HepG2 (cell line): Measurements from ENCODE around the gene GPATCH2. TPM values are rescaled to one million over a fixed set of nuclear protein-coding genes. Genes with fewer than 3 reads are reported as not detected.

Experiments
- ATAC-seq: fragments of 200-7000 bp; cut with Tn5 transposase; 3 replicates; pipeline ENCODE4 v1.9.1; 2020; ENCODE audit warnings: mild to moderate bottlenecking, moderate library complexity
- BruUV-seq: library from RNA; stranded (reverse); fragments of 400-500 nt; replicated peaks from 2 replicates; lab custom pipeline; 2021; lab: Mats Ljungman, UMichigan
- CTCF ChIA-PET: fragments of 300-600 bp; formaldehyde crosslinking; extraction: SDS; loops from one replicate; lab custom pipeline; 2021; ENCODE audit warnings: low total read pairs, inconsistent platforms, low intra/inter-chr PET ratio; lab: Yijun Ruan, JAX
- POLR2A ChIA-PET: fragments of 350-600 bp; sonication (Branson Sonifier 250); formaldehyde crosslinking; loops from one replicate; lab custom pipeline; 2020; ENCODE audit warnings: antibody characterized with exemption, inconsistent platforms; lab: Yijun Ruan, JAX
- DNase-seq: peaks from one replicate; pipeline ENCODE4 v3.0.0-alpha.2; 2015; ENCODE audit warnings: low spot score
- FAIRE-seq: peaks from 3 replicates; lab custom pipeline; 2011; peaks lifted over from hg19 to GRCh38; lab: Jason Lieb, UNC
- H2AFZ ChIP-seq: one replicate; pipeline ENCODE4 v1.6.1; 2011; ENCODE audit warnings: low read length, inconsistent platforms
- H3K27ac ChIP-seq: fragments of 300-600 bp; 3 replicates; pipeline ENCODE4 v1.8.0; 2011; ENCODE audit warnings: mixed run types, mild to moderate bottlenecking, mixed read lengths, low read length, inconsistent platforms; ENCODE audit not compliant: insufficient read depth; ENCODE audit errors: extremely low read length
- H3K27me3 ChIP-seq, 2 experiments: fragments of 200-600 bp in 1 of 2; 2 replicates in 1 of 2; 3 replicates in 1 of 2; pipeline versions ENCODE4 v1.6.0 to v1.8.0; 2011; ENCODE audit warnings: low read length in 2 of 2, mild to moderate bottlenecking in 2 of 2, moderate library complexity in 2 of 2, inconsistent platforms in 1 of 2; ENCODE audit not compliant: insufficient read depth in 2 of 2, control insufficient read depth in 1 of 2
- H3K36me3 ChIP-seq, 2 experiments: fragments of 200-600 bp in 1 of 2; replicated peaks in 1 of 2; 2 replicates in 1 of 2; 3 replicates in 1 of 2; pipeline versions ENCODE4 v1.5.1 to v1.8.0; 2011; ENCODE audit warnings: low read length in 2 of 2, inconsistent platforms in 1 of 2; ENCODE audit not compliant: insufficient read depth in 2 of 2, control insufficient read depth in 1 of 2
- H3K4me1 ChIP-seq: 2 replicates; pipeline ENCODE4 v1.5.1; 2012; ENCODE audit warnings: low read length, inconsistent platforms; ENCODE audit not compliant: insufficient read depth
- H3K4me2 ChIP-seq: 2 replicates; pipeline ENCODE4 v1.6.0; 2011; ENCODE audit warnings: low read depth, low read length, inconsistent platforms
- H3K4me3 ChIP-seq, 3 experiments: fragments of 200-600 bp in 1 of 3; sonication (generic), shearing (Covaris generic) in 1 of 3; replicated peaks in 1 of 3; 2 replicates each; pipeline ENCODE4 v1.5.1; 2011 to 2016; ENCODE audit warnings: low read length in 3 of 3, inconsistent platforms in 2 of 3, low read depth in 2 of 3, mild to moderate bottlenecking in 2 of 3, control low read depth in 1 of 3, mixed read lengths in 1 of 3; ENCODE audit not compliant: insufficient read depth in 1 of 3
- H3K79me2 ChIP-seq: one replicate; pipeline ENCODE4 v1.6.1; 2011; ENCODE audit warnings: low read length, inconsistent platforms; ENCODE audit not compliant: insufficient read depth
- H3K9ac ChIP-seq: 2 replicates; pipeline ENCODE4 v1.6.0; 2011; ENCODE audit warnings: mild to moderate bottlenecking, low read depth, low read length, inconsistent platforms; ENCODE audit not compliant: insufficient read depth
- H3K9me3 ChIP-seq: 2 replicates; pipeline ENCODE4 v1.5.1; 2012; ENCODE audit warnings: mild to moderate bottlenecking, low read length
- H4K20me1 ChIP-seq: 2 replicates; pipeline ENCODE4 v1.6.0; 2011; ENCODE audit warnings: inconsistent platforms, mild to moderate bottlenecking, low read length, moderate library complexity; ENCODE audit not compliant: insufficient read depth
- MED13 ChIP-seq: sonication (generic); formaldehyde crosslinking; IDR thresholded peaks from 2 replicates; pipeline ENCODE4 v1.5.0; 2020; ENCODE audit warnings: missing genetic modification reagents
- RBAK ChIP-seq: sonication (generic); formaldehyde crosslinking; IDR thresholded peaks from 2 replicates; pipeline ENCODE4 v1.5.1; 2020; ENCODE audit warnings: mild to moderate bottlenecking, missing genetic modification reagents
- SALL2 ChIP-seq: sonication (generic); formaldehyde crosslinking; IDR thresholded peaks from 2 replicates; pipeline ENCODE4 v1.8.1; 2023; ENCODE audit warnings: mild to moderate bottlenecking, missing genetic modification reagents, inconsistent platforms
- SP4 ChIP-seq: sonication (generic); formaldehyde crosslinking; IDR thresholded peaks from 2 replicates; pipeline ENCODE4 v1.8.1; 2023; ENCODE audit warnings: mild to moderate bottlenecking, missing genetic modification reagents
- ZC3H13 ChIP-seq: sonication (generic); formaldehyde crosslinking; IDR thresholded peaks from 2 replicates; pipeline ENCODE4 v1.8.1; 2023; ENCODE audit warnings: mild to moderate bottlenecking, missing genetic modification reagents, moderate library complexity
- ZNF33A ChIP-seq: sonication (generic); formaldehyde crosslinking; IDR thresholded peaks from 2 replicates; pipeline ENCODE4 v1.5.1; 2020; ENCODE audit warnings: missing genetic modification reagents, mild to moderate bottlenecking, moderate library complexity, borderline replicate concordance
- ZNF572 ChIP-seq: sonication (generic); formaldehyde crosslinking; IDR thresholded peaks from 2 replicates; pipeline ENCODE4 v1.5.1; 2020; ENCODE audit warnings: mild to moderate bottlenecking, missing genetic modification reagents
- ZNF75D ChIP-seq: sonication (generic); formaldehyde crosslinking; IDR thresholded peaks from 2 replicates; pipeline ENCODE4 v1.8.1; 2023; ENCODE audit warnings: missing genetic modification reagents, mild to moderate bottlenecking, borderline replicate concordance
- ZNF788 ChIP-seq: sonication (generic); formaldehyde crosslinking; IDR thresholded peaks from 2 replicates; pipeline ENCODE4 v1.5.0; 2020; ENCODE audit warnings: mild to moderate bottlenecking, missing genetic modification reagents, borderline replicate concordance
- ZNF891 ChIP-seq: sonication (generic); formaldehyde crosslinking; IDR thresholded peaks from 2 replicates; pipeline ENCODE4 v1.5.0; 2020; ENCODE audit warnings: mild to moderate bottlenecking, missing genetic modification reagents
- ZSCAN30 ChIP-seq: sonication (generic); formaldehyde crosslinking; IDR thresholded peaks from 2 replicates; pipeline ENCODE4 v1.5.0; 2020; ENCODE audit warnings: mild to moderate bottlenecking, missing genetic modification reagents
- ZZZ3 ChIP-seq: sonication (generic); formaldehyde crosslinking; IDR thresholded peaks from 2 replicates; pipeline ENCODE4 v1.4.0; 2020; ENCODE audit warnings: missing genetic modification reagents, mild to moderate bottlenecking, borderline replicate concordance
- in situ Hi-C: cut with HindIII; loops from 2 replicates; pipeline ENCODE4 v1.10.0; 2017; ENCODE audit warnings: low pct_unique_long_range_greater_than_20kb; ENCODE audit not compliant: extremely low pct_ligation_motif_present
- intact Hi-C: fragments of 100-400 bp; cut with micrococcal nuclease; formaldehyde crosslinking; loops from one replicate; pipeline ENCODE4 v1.10.0; 2022; ENCODE audit not compliant: unreplicated experiment
- polyA plus RNA-seq, 8 experiments: library from polyadenylated mRNA; depleted of rRNA in 3 of 8; stranded (reverse) in 7 of 8; unstranded in 1 of 8; fragments of >200 nt; fragmentation: Illumina TruSeq in 4 of 8; extraction: Trizol in 4 of 8; gene quantifications; 2 replicates each; pipeline versions ENCODE4 v1.2.1 to v1.2.3, GENCODE V29; 2011 to 2016; ENCODE audit warnings: low read depth in 4 of 8, missing spikeins in 1 of 8, mixed read lengths in 1 of 8; ENCODE audit not compliant: insufficient read depth in 1 of 8
- total RNA-seq, 5 experiments: library from RNA; depleted of rRNA; stranded (reverse); fragments of >200 nt; fragmentation: Illumina TruSeq; extraction: Trizol; gene quantifications; 2 replicates each; pipeline ENCODE4 v1.2.3, GENCODE V29; 2016; ENCODE audit warnings: low read depth in 1 of 5
- TF ChIP-seq, protein P1 (sequence below): sonication (generic); formaldehyde crosslinking; IDR thresholded peaks from 2 replicates; pipeline ENCODE4 v1.5.1; 2020; ENCODE audit warnings: missing genetic modification reagents, mild to moderate bottlenecking, borderline replicate concordance
- TF ChIP-seq, protein P2 (sequence below): sonication (generic); formaldehyde crosslinking; IDR thresholded peaks from 2 replicates; pipeline ENCODE4 v1.4.0; 2020; ENCODE audit warnings: missing genetic modification reagents
- TF ChIP-seq, protein P3 (sequence below): sonication (generic); formaldehyde crosslinking; IDR thresholded peaks from 2 replicates; pipeline ENCODE4 v1.4.0; 2020; ENCODE audit warnings: missing genetic modification reagents
- TF ChIP-seq, protein P4 (sequence below): sonication (generic); formaldehyde crosslinking; IDR thresholded peaks from 2 replicates; pipeline ENCODE4 v1.5.1; 2020; ENCODE audit warnings: mild to moderate bottlenecking, missing genetic modification reagents, moderate library complexity
- TF ChIP-seq, protein P5 (sequence below): sonication (generic); formaldehyde crosslinking; IDR thresholded peaks from 2 replicates; pipeline ENCODE4 v1.5.0; 2020; ENCODE audit warnings: mild to moderate bottlenecking, missing genetic modification reagents

GPATCH2 gene
- total and polyA plus RNA-seq, 2 of the 13 experiments (the other 11 are each of a cell fraction or from before 2014, with no cell fraction given): 3.5 to 15.7 TPM

DNA sequence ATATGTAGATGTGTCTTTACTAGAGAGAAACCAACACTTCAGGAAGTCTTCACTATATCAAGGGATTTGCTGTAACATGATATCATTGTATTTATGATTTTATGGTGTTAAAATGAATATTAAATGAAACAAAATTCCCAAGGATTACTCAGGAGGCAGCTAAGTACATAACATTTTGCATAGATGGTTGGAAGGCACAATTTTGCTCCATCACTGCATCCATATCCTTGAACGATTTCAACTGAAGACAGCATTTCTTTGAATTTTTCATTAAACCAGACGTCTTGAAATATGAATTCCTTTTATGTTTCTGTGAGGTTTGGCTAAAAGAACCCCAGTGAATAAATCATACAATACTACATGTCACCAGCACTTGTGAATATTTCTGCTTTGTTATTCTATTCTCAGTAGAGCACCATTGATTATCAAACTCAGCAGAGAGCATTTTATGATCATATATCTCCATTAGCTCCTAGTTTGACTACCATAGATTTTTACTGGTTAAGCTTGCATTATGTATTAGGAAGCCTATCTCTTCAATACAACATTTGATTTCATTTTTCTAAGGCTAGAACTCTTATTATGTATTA lies 37.6 kb upstream of the GPATCH2 start (continued):
- no peak for TF ChIP-seq ZNF33A (CRISPR knock-in tag)
- no peak for TF ChIP-seq ZC3H13 (CRISPR knock-in tag)
- no peak for TF ChIP-seq ZZZ3 (CRISPR knock-in tag)
- TF ChIP-seq RBAK: no peak
- TF ChIP-seq ZNF75D (CRISPR knock-in tag): no peak
- TF ChIP-seq SP4: no peak
- TF ChIP-seq, protein P1, sequence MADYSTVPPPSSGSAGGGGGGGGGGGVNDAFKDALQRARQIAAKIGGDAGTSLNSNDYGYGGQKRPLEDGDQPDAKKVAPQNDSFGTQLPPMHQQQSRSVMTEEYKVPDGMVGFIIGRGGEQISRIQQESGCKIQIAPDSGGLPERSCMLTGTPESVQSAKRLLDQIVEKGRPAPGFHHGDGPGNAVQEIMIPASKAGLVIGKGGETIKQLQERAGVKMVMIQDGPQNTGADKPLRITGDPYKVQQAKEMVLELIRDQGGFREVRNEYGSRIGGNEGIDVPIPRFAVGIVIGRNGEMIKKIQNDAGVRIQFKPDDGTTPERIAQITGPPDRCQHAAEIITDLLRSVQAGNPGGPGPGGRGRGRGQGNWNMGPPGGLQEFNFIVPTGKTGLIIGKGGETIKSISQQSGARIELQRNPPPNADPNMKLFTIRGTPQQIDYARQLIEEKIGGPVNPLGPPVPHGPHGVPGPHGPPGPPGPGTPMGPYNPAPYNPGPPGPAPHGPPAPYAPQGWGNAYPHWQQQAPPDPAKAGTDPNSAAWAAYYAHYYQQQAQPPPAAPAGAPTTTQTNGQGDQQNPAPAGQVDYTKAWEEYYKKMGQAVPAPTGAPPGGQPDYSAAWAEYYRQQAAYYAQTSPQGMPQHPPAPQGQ: no peak
- TF ChIP-seq ZNF572 (CRISPR knock-in tag): no peak
- no peak for TF ChIP-seq ZNF891 (CRISPR knock-in tag)

DNA sequence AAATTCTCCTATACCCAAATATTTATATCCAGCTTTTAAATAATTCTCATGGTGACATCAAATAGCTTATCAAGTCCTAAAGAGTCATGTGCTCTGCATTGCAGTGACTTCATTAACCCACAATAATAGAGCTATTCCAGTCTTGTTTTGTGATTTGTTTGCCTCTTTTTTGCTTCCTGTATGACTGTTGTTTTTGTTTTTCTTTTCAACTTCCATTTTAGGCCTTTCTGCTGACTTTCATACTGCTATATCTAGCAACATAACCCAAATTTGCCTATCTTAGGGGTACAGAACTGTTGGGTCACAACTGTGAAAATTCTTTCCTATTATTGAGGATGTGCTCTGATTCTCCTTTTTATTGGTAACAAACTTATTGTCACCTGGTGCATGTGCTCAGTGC lies 30.5 kb upstream of the GPATCH2 start:
- TF ChIP-seq SALL2 (CRISPR knock-in tag) (no peak), ZNF788 (CRISPR knock-in tag) (no peak), ZSCAN30 (no peak), MED13 (CRISPR knock-in tag) (no peak)
- TF ChIP-seq, protein P2, sequence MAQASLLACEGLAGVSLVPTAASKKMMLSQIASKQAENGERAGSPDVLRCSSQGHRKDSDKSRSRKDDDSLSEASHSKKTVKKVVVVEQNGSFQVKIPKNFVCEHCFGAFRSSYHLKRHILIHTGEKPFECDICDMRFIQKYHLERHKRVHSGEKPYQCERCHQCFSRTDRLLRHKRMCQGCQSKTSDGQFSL (CRISPR knock-in tag): no peak
- TF ChIP-seq, protein P3, sequence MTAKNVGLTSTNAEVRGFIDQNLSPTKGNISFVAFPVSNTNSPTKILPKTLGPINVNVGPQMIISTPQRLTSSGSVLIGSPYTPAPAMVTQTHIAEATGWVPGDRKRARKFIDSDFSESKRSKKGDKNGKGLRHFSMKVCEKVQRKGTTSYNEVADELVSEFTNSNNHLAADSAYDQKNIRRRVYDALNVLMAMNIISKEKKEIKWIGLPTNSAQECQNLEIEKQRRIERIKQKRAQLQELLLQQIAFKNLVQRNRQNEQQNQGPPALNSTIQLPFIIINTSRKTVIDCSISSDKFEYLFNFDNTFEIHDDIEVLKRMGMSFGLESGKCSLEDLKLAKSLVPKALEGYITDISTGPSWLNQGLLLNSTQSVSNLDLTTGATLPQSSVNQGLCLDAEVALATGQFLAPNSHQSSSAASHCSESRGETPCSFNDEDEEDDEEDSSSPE: no peak
- TF ChIP-seq, protein P4, sequence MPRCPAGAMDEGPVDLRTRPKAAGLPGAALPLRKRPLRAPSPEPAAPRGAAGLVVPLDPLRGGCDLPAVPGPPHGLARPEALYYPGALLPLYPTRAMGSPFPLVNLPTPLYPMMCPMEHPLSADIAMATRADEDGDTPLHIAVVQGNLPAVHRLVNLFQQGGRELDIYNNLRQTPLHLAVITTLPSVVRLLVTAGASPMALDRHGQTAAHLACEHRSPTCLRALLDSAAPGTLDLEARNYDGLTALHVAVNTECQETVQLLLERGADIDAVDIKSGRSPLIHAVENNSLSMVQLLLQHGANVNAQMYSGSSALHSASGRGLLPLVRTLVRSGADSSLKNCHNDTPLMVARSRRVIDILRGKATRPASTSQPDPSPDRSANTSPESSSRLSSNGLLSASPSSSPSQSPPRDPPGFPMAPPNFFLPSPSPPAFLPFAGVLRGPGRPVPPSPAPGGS (CRISPR knock-in tag): no peak
- TF ChIP-seq, protein P5, sequence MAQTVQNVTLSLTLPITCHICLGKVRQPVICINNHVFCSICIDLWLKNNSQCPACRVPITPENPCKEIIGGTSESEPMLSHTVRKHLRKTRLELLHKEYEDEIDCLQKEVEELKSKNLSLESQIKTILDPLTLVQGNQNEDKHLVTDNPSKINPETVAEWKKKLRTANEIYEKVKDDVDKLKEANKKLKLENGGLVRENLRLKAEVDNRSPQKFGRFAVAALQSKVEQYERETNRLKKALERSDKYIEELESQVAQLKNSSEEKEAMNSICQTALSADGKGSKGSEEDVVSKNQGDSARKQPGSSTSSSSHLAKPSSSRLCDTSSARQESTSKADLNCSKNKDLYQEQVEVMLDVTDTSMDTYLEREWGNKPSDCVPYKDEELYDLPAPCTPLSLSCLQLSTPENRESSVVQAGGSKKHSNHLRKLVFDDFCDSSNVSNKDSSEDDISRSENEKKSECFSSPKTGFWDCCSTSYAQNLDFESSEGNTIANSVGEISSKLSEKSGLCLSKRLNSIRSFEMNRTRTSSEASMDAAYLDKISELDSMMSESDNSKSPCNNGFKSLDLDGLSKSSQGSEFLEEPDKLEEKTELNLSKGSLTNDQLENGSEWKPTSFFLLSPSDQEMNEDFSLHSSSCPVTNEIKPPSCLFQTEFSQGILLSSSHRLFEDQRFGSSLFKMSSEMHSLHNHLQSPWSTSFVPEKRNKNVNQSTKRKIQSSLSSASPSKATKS (CRISPR knock-in tag): no peak
- Histone ChIP-seq H3K9ac (no peak overlapping the region), H3K4me3 (no peak overlapping the region), H4K20me1 (no peaks in the 10 kb centered on the region), H2AFZ (no peak overlapping the region), H3K4me2 (no peak overlapping the region), H3K9me3 (no peaks in the 10 kb centered on the region), H3K79me2 (no peaks in the 10 kb centered on the region), H3K27ac (no peak overlapping the region), H3K36me3 (no peaks in the 10 kb centered on the region), H3K27me3 (no peaks in the 10 kb centered on the region), H3K4me1 (no peaks in the 10 kb centered on the region)
- in situ Hi-C loops (no loop called here), intact Hi-C loops (loop anchor here (10.0 kb wide), 1 partner anchor 237 kb away; no protein-coding TSS in a partner anchor)
- ChIA-PET CTCF (no interaction called here), POLR2A (no interaction called here)
- FAIRE-seq (no peak), ATAC-seq (no peak), DNase-seq (no peak)
- BruUV-seq: no TSS peak
